K562 (cell line): ENCODE results near the gene NXF1. TPM values are rescaled to one million over a fixed set of nuclear protein-coding genes. Genes with fewer than 3 reads are reported as not detected.

Experiments
- BRCA1 ChIP-seq, 2 experiments: fragments of 450-650 bp in 1 of 2; sonication (generic) in 1 of 2; formaldehyde crosslinking in 1 of 2; IDR thresholded peaks; 2 replicates each; pipeline versions ENCODE4 v1.5.0 to v1.6.1; 2017 to 2020; ENCODE audit warnings: mild to moderate bottlenecking in 1 of 2, missing genetic modification reagents in 1 of 2
- CXXC5 ChIP-seq: fragments of 250-450 bp; sonication (Bioruptor Pico); IDR thresholded peaks from 2 replicates; pipeline ENCODE4 v1.8.0; 2022; ENCODE audit warnings: inconsistent platforms, mild to moderate bottlenecking, moderate library complexity
- NR2C2 ChIP-seq, 2 experiments: fragments of 200-800 bp in 1 of 2; sonication (Bioruptor generic) in 1 of 2; sonication (generic) in 1 of 2; formaldehyde crosslinking in 1 of 2; IDR thresholded peaks; 2 replicates each; pipeline versions ENCODE4 v1.6.1 to v1.8.0; 2016 to 2022; ENCODE audit warnings: mild to moderate bottlenecking in 1 of 2, missing compliant biosample characterization in 1 of 2, missing genetic modification characterization in 1 of 2, missing genetic modification reagents in 1 of 2
- SAFB ChIP-seq: fragments of 200-400 bp; formaldehyde crosslinking; IDR thresholded peaks from 2 replicates; pipeline ENCODE4 v1.6.1; 2017; ENCODE audit warnings: low read depth, low read length, borderline replicate concordance
- polyA plus RNA-seq, 8 experiments: library from polyadenylated mRNA; depleted of rRNA in 4 of 8; stranded (reverse) in 5 of 8; unstranded in 3 of 8; fragments of >200 nt; fragmentation: Nextera tagmentation in 2 of 8; fragmentation: Illumina TruSeq in 1 of 8; extraction: Ambion mirVana in 2 of 8; extraction: Trizol in 1 of 8; gene quantifications; 2 replicates each; pipeline versions ENCODE4 v1.2.1 to v1.2.3, GENCODE V29; 2011 to 2014; ENCODE audit warnings: inconsistent platforms in 1 of 8, missing spikeins in 1 of 8
- total RNA-seq, 7 experiments: library from RNA; depleted of rRNA in 6 of 7; stranded (reverse); fragments of >200 nt in 6 of 7; fragmentation: Illumina TruSeq in 2 of 7; extraction: Trizol in 2 of 7; gene quantifications; 2 replicates each; pipeline versions ENCODE4 v1.2.1 to v1.2.3, GENCODE V29; 2011 to 2021; ENCODE audit warnings: low replicate concordance in 1 of 7
- TF ChIP-seq, protein P1 (sequence below): fragments of 450-650 bp; IDR thresholded peaks from 2 replicates; pipeline ENCODE4 v1.6.1; 2014; ENCODE audit warnings: low read depth, mild to moderate bottlenecking, moderate library complexity, borderline replicate concordance
- TF ChIP-seq, protein P2 (sequence below): sonication (generic); formaldehyde crosslinking; IDR thresholded peaks from 2 replicates; pipeline ENCODE4 v1.8.1; 2023; ENCODE audit warnings: mild to moderate bottlenecking, missing genetic modification reagents
- TF ChIP-seq, protein P3 (sequence below): fragments of 450-650 bp; IDR thresholded peaks from 2 replicates; pipeline ENCODE4 v1.6.1; 2016; ENCODE audit warnings: borderline replicate concordance
- TF ChIP-seq, protein P4 (sequence below), 2 experiments: fragments of 450-650 bp; formaldehyde crosslinking in 1 of 2; IDR thresholded peaks; 2 replicates each; pipeline versions ENCODE4 v1.4.0 to v1.6.1; 2014 to 2020; ENCODE audit warnings: mild to moderate bottlenecking in 2 of 2, borderline replicate concordance in 1 of 2, low read depth in 1 of 2

The NXF1 gene
- total and polyA plus RNA-seq, 9 of the 15 experiments (the other 6 are each of a cell fraction or from before 2014, with no cell fraction given), result 18.1 to 98.3 (median 35.8) TPM

DNA sequence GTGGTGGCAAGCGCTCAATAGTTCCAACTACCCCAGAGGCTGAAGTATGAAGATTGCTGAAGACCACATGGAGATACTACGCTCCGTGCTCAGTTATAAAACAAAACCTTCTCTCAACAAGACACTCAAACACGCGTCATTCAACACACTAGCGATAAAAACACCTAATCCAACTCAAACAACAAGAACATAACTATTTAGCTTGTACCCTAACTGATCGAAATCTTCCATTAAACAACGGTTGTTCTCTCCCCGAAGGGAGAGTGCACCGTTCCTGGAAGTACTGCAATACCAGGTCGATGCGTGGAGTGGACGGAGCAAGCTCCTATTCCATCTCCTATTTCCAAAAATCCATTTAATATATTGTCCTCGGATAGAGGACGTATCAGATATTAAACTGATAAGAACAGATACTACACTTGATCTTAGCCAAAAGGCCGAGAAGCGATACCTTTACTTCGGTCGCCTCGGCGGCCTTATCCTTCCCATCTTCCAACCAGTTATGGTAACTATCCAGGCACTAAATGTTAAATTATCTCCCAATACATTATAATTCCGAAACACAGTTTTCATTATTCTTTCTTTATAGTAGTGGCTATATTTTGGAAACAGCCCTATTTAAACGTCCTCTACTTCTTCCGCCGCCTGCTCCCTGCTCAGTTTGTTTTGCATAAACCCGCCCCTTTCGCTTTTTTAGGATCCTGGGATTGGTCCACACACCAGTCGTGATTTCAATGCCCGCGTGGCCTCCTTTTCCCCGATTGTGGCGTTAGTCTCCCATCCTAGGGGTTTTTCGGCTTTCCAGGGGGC is 36.3 kb upstream of the NXF1 start (continued):
- TF ChIP-seq SAFB (no peak), CXXC5 (CRISPR knock-in tag) (peak; percentile 85), NR2C2 (CRISPR knock-in tag; IDR thresholded peaks at IDR 0.05) (peak; percentile 89), NR2C2 (tag; IDR thresholded peaks at IDR 0.05) (peak; percentile 81; the same call in 1 of the 2 replicates), BRCA1 (IDR thresholded peaks at IDR 0.05) (no peak), BRCA1 (CRISPR knock-in tag; IDR thresholded peaks at IDR 0.05) (no peak)
- TF ChIP-seq, protein P1, sequence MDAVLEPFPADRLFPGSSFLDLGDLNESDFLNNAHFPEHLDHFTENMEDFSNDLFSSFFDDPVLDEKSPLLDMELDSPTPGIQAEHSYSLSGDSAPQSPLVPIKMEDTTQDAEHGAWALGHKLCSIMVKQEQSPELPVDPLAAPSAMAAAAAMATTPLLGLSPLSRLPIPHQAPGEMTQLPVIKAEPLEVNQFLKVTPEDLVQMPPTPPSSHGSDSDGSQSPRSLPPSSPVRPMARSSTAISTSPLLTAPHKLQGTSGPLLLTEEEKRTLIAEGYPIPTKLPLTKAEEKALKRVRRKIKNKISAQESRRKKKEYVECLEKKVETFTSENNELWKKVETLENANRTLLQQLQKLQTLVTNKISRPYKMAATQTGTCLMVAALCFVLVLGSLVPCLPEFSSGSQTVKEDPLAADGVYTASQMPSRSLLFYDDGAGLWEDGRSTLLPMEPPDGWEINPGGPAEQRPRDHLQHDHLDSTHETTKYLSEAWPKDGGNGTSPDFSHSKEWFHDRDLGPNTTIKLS, result peak; percentile 87
- TF ChIP-seq, protein P2, sequence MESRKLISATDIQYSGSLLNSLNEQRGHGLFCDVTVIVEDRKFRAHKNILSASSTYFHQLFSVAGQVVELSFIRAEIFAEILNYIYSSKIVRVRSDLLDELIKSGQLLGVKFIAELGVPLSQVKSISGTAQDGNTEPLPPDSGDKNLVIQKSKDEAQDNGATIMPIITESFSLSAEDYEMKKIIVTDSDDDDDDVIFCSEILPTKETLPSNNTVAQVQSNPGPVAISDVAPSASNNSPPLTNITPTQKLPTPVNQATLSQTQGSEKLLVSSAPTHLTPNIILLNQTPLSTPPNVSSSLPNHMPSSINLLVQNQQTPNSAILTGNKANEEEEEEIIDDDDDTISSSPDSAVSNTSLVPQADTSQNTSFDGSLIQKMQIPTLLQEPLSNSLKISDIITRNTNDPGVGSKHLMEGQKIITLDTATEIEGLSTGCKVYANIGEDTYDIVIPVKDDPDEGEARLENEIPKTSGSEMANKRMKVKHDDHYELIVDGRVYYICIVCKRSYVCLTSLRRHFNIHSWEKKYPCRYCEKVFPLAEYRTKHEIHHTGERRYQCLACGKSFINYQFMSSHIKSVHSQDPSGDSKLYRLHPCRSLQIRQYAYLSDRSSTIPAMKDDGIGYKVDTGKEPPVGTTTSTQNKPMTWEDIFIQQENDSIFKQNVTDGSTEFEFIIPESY (CRISPR knock-in tag), result peak; percentile 56
- TF ChIP-seq, protein P3, sequence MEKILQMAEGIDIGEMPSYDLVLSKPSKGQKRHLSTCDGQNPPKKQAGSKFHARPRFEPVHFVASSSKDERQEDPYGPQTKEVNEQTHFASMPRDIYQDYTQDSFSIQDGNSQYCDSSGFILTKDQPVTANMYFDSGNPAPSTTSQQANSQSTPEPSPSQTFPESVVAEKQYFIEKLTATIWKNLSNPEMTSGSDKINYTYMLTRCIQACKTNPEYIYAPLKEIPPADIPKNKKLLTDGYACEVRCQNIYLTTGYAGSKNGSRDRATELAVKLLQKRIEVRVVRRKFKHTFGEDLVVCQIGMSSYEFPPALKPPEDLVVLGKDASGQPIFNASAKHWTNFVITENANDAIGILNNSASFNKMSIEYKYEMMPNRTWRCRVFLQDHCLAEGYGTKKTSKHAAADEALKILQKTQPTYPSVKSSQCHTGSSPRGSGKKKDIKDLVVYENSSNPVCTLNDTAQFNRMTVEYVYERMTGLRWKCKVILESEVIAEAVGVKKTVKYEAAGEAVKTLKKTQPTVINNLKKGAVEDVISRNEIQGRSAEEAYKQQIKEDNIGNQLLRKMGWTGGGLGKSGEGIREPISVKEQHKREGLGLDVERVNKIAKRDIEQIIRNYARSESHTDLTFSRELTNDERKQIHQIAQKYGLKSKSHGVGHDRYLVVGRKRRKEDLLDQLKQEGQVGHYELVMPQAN, result peak; percentile 87
- TF ChIP-seq, protein P4, sequence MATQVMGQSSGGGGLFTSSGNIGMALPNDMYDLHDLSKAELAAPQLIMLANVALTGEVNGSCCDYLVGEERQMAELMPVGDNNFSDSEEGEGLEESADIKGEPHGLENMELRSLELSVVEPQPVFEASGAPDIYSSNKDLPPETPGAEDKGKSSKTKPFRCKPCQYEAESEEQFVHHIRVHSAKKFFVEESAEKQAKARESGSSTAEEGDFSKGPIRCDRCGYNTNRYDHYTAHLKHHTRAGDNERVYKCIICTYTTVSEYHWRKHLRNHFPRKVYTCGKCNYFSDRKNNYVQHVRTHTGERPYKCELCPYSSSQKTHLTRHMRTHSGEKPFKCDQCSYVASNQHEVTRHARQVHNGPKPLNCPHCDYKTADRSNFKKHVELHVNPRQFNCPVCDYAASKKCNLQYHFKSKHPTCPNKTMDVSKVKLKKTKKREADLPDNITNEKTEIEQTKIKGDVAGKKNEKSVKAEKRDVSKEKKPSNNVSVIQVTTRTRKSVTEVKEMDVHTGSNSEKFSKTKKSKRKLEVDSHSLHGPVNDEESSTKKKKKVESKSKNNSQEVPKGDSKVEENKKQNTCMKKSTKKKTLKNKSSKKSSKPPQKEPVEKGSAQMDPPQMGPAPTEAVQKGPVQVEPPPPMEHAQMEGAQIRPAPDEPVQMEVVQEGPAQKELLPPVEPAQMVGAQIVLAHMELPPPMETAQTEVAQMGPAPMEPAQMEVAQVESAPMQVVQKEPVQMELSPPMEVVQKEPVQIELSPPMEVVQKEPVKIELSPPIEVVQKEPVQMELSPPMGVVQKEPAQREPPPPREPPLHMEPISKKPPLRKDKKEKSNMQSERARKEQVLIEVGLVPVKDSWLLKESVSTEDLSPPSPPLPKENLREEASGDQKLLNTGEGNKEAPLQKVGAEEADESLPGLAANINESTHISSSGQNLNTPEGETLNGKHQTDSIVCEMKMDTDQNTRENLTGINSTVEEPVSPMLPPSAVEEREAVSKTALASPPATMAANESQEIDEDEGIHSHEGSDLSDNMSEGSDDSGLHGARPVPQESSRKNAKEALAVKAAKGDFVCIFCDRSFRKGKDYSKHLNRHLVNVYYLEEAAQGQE (IDR thresholded peaks at IDR 0.05; ENCODE audit: borderline replicate concordance), result peak; percentile 57
- TF ChIP-seq, protein P4 (CRISPR knock-in tag; IDR thresholded peaks at IDR 0.05; ENCODE audit: low read depth), result peak; percentile 92
